Measurements from ENCODE around the gene CRISPLD2.

- TF ChIP-seq POLR2AphosphoS5 (IDR thresholded peaks at IDR 0.05) (peak; percentile 64), POLR2A (IDR thresholded peaks at IDR 0.05) (no peak), EP300 (IDR thresholded peaks at IDR 0.05) (no peak)
- TF ChIP-seq, protein P1, sequence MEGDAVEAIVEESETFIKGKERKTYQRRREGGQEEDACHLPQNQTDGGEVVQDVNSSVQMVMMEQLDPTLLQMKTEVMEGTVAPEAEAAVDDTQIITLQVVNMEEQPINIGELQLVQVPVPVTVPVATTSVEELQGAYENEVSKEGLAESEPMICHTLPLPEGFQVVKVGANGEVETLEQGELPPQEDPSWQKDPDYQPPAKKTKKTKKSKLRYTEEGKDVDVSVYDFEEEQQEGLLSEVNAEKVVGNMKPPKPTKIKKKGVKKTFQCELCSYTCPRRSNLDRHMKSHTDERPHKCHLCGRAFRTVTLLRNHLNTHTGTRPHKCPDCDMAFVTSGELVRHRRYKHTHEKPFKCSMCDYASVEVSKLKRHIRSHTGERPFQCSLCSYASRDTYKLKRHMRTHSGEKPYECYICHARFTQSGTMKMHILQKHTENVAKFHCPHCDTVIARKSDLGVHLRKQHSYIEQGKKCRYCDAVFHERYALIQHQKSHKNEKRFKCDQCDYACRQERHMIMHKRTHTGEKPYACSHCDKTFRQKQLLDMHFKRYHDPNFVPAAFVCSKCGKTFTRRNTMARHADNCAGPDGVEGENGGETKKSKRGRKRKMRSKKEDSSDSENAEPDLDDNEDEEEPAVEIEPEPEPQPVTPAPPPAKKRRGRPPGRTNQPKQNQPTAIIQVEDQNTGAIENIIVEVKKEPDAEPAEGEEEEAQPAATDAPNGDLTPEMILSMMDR (IDR thresholded peaks at IDR 0.05): no peak
Measured at GRCh38 chr16:84825896-84826557, 6.2 kb downstream of the CRISPLD2 start.
